Left ventricle myocardium inferior (tissue), 1 donor: ENCODE data around the gene NXPH2. TPM values are rescaled to one million over a fixed set of nuclear protein-coding genes. Genes with fewer than 3 reads are reported as not detected.

ENCODE experiments used
- DNase-seq: peaks from one replicate; pipeline ENCODE4 v3.0.0-alpha.2; 2020
- H3K27ac ChIP-seq: fragments of 200-600 bp; replicated peaks from 2 replicates; pipeline ENCODE4 v1.8.0; 2021
- H3K27me3 ChIP-seq: fragments of 200-600 bp; 2 replicates; pipeline ENCODE4 v1.8.0; 2021; ENCODE audit warnings: low read depth
- H3K36me3 ChIP-seq: fragments of 200-600 bp; 2 replicates; pipeline ENCODE4 v1.8.0; 2021
- H3K4me1 ChIP-seq: fragments of 200-600 bp; 2 replicates; pipeline ENCODE4 v1.8.0; 2021
- H3K4me3 ChIP-seq: fragments of 200-600 bp; 2 replicates; pipeline ENCODE4 v1.8.0; 2021; ENCODE audit warnings: mild to moderate bottlenecking, moderate library complexity
- H3K9me3 ChIP-seq: fragments of 200-600 bp; replicated peaks from 2 replicates; pipeline ENCODE4 v1.8.0; 2021
- CTCF ChIP-seq: fragments of 200-600 bp; IDR thresholded peaks from 2 replicates; pipeline ENCODE4 v1.8.0; 2021; ENCODE audit warnings: antibody characterized with exemption, mild to moderate bottlenecking, borderline replicate concordance
- intact Hi-C: fragments of 100-400 bp; cut with micrococcal nuclease; formaldehyde crosslinking; loops from one replicate; pipeline ENCODE4 v1.11.0; 2022
- total RNA-seq: library from RNA; stranded (reverse); fragmentation: NEBNext Ultra II Directional; extraction: Animal tissue kit (Norgen Biotek cat#: 25700); gene quantifications from one replicate; pipeline ENCODE4 v1.2.1, GENCODE V29; 2021
- donor health status: DM: no; HTN: yes; CAD: no; lungs with severe emphysema.

The NXPH2 gene
- total RNA-seq, 1 donor from 2014 or later: not detected

- Histone ChIP-seq H3K36me3 (no peaks in the 10 kb centered on the region), H3K4me1 (no peaks in the 10 kb centered on the region), H3K27ac (no peak overlapping the region), H3K27me3 (peaks cover 3% of the 10 kb centered on the region), H3K4me3 (no peak overlapping the region), H3K9me3 (no peaks in the 10 kb centered on the region)
- DNase-seq: no peak
- intact Hi-C loops: no loop called here
- no peak for TF ChIP-seq CTCF
Observed at GRCh38 chr2:138671566-138671965, 108.6 kb downstream of the NXPH2 start.

GRCh38 chr2:138670734-138671133 lies 109.5 kb downstream of the NXPH2 start:
- H3K9me3 ChIP-seq: no peaks in the 10 kb centered on the region
- H3K4me1 ChIP-seq: no peaks in the 10 kb centered on the region
- no peak for DNase-seq
- H3K27ac ChIP-seq: no peak overlapping the region
- no peak overlapping the region for H3K4me3 ChIP-seq
- TF ChIP-seq CTCF: no peak
- no peaks in the 10 kb centered on the region for H3K36me3 ChIP-seq
- intact Hi-C loops: no loop called here
- no peaks in the 10 kb centered on the region for H3K27me3 ChIP-seq

- Histone ChIP-seq H3K36me3 (no peaks in the 10 kb centered on the region), H3K27me3 (no peaks in the 10 kb centered on the region), H3K4me1 (no peaks in the 10 kb centered on the region), H3K27ac (no peak overlapping the region), H3K4me3 (no peak overlapping the region), H3K9me3 (no peaks in the 10 kb centered on the region)
- no peak for DNase-seq
- intact Hi-C loops: no loop called here
- no peak for TF ChIP-seq CTCF
Observed at GRCh38 chr2:138665937-138666336, 114.3 kb downstream of the NXPH2 start.

GRCh38 chr2:138658187-138658894 lies 121.8 kb downstream of the NXPH2 start:
- Histone ChIP-seq H3K4me3 (no peak overlapping the region), H3K9me3 (no peaks in the 10 kb centered on the region), H3K36me3 (no peaks in the 10 kb centered on the region), H3K27ac (no peak overlapping the region), H3K27me3 (peaks cover 5% of the 10 kb centered on the region), H3K4me1 (no peaks in the 10 kb centered on the region)
- intact Hi-C loops: no loop called here
- TF ChIP-seq CTCF: no peak
- no peak for DNase-seq

GRCh38 chr2:138654146-138654545 lies 126.0 kb downstream of the NXPH2 start:
- TF ChIP-seq CTCF: no peak
- Histone ChIP-seq H3K4me1 (no peaks in the 10 kb centered on the region), H3K9me3 (no peaks in the 10 kb centered on the region), H3K36me3 (no peaks in the 10 kb centered on the region), H3K4me3 (no peak overlapping the region), H3K27me3 (no peaks in the 10 kb centered on the region), H3K27ac (no peak overlapping the region)
- intact Hi-C loops: no loop called here
- DNase-seq: no peak

GRCh38 chr2:138652378-138652777 lies 127.8 kb downstream of the NXPH2 start:
- Histone ChIP-seq H3K36me3 (no peaks in the 10 kb centered on the region), H3K27ac (no peak overlapping the region), H3K27me3 (no peaks in the 10 kb centered on the region), H3K4me1 (no peaks in the 10 kb centered on the region), H3K9me3 (no peaks in the 10 kb centered on the region), H3K4me3 (no peak overlapping the region)
- DNase-seq: no peak
- intact Hi-C loops: no loop called here
- TF ChIP-seq CTCF: no peak
